Fibroblast of pulmonary artery (primary cell): ENCODE measurements around the gene MMRN2.
"Not testable (repeated sequence)": the region's sequence is repeated elsewhere in the genome, so short reads cannot be mapped to it uniquely, and the experiment has no call there.

ENCODE experiments used
- DNase-seq: peaks from one replicate; pipeline ENCODE4 v3.0.0-alpha.2; 2010; ENCODE audit warnings: low read depth
- H3K4me3 ChIP-seq: replicated peaks from 2 replicates; pipeline ENCODE4 v1.5.1; 2011; ENCODE audit warnings: low read depth, mild to moderate bottlenecking, control low read depth, low read length, moderate library complexity
- CTCF ChIP-seq: IDR thresholded peaks from 2 replicates; pipeline ENCODE4 v1.5.1; 2011; ENCODE audit warnings: mild to moderate bottlenecking, control low read depth, low read length, inconsistent platforms; ENCODE audit errors: missing control alignments

MMRN2 gene

GRCh38 chr10:86957471-86958115, at the start of gene MMRN2:
TSS of gene MMRN2 (minus strand) at chr10:86957615. CDS start at chr10:86957541, 74 bp downstream.
- TF ChIP-seq CTCF = no peak
- DNase-seq = peak; percentile 65
- peak within 1 kb of the TSS; percentile 29 for H3K4me3 ChIP-seq

GRCh38 chr10:87007124-87007523, 49.7 kb upstream of the MMRN2 start:
- not testable (repeated sequence) for H3K4me3 ChIP-seq

GRCh38 chr10:87000491-87000890, 43.1 kb upstream of the MMRN2 start:
- DNase-seq = peak; percentile 38
- H3K4me3 ChIP-seq = no peak overlapping the region
- TF ChIP-seq CTCF = no peak

More at GRCh38 chr10:87007124-87007523, 49.7 kb upstream of the MMRN2 start:
- DNase-seq = peak; percentile 36

GRCh38 chr10:86999802-87000403, 42.5 kb upstream of the MMRN2 start:
- not testable (repeated sequence) for H3K4me3 ChIP-seq, DNase-seq

- no peak for TF ChIP-seq CTCF
- no peak for DNase-seq
- H3K4me3 ChIP-seq = no peak overlapping the region
Measured at GRCh38 chr10:86992929-86993328, 35.5 kb upstream of the MMRN2 start.

GRCh38 chr10:86992456-86992855, 35.0 kb upstream of the MMRN2 start:
- no peak for TF ChIP-seq CTCF
- DNase-seq = no peak
- no peak overlapping the region for H3K4me3 ChIP-seq

- not testable (repeated sequence) for H3K4me3 ChIP-seq, DNase-seq
Measured at GRCh38 chr10:86991362-86991761, 33.9 kb upstream of the MMRN2 start.

GRCh38 chr10:86988520-86988919, 31.1 kb upstream of the MMRN2 start:
- TF ChIP-seq CTCF = no peak

GRCh38 chr10:86984498-86984897, 27.1 kb upstream of the MMRN2 start:
- not testable (repeated sequence) for H3K4me3 ChIP-seq, DNase-seq

More at GRCh38 chr10:86988520-86988919, 31.1 kb upstream of the MMRN2 start:
- DNase-seq = no peak
- H3K4me3 ChIP-seq = no peak overlapping the region
